Coronary artery (tissue), 2 donors: ENCODE results near the gene STK24.
A peak's percentile ranks its signal among the peaks of the same experiment; 100 is the strongest.

Experiments used
- DNase-seq: peaks from one replicate; pipeline ENCODE4 v3.0.0-alpha.2; 2017; ENCODE audit warnings: low spot score
- H3K27ac ChIP-seq, 2 donors: fragments of 200-600 bp; sonication (generic); one replicate each; pipeline ENCODE4 v1.5.1; 2016 to 2019
- H3K4me3 ChIP-seq: fragments of 200-600 bp; sonication (generic); 2 replicates; pipeline ENCODE4 v1.5.1; 2016; ENCODE audit warnings: mild to moderate bottlenecking, moderate library complexity
- TF ChIP-seq, protein P1 (sequence below): fragments of 200-600 bp; sonication (generic); IDR thresholded peaks from one replicate; pipeline ENCODE4 v1.5.1; 2019; ENCODE audit warnings: antibody characterized with exemption

The STK24 gene

DNA sequence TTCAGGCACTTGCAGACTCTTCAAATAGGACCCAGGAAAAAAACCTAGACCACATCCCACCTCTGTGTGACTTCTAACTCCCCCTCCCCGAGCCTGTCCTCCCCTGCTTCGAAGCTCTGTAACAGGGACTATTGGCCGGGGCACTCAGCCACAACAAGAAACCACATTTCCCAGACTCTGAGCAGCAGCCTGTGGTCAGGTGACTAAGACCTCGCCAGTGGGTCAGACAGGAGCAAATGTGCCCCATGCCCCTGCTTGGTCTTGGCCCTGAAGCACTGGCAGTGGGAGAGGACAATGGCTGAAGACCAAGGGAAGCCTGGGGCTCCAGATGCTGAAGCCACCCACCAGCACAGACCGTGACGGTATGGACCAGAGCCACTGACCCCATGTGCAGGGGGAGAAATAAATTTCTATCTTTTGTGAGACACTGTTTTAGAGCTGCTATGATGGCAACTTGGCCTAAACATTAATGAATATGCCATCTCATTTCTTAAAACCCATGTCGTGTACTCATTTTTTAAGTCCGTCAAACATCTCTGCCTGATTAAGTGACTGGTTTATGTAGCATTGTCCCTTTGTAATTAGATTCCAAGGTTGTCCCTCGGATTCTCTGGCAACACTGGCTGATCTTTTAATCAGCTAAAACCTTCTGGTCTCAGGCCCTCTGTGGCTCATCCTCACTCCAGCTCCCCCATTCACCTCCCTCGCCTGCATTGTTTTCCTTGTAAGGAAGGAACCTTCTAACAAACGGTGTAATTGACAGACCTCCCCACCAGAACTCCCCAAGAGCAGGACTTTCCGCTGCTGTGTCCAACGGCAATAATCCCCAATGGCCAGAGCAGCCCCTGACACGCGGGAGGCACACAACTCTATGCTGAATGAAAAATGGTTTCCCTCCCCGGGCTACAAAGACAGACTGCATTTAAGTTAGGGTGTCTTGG lies 98.4 kb downstream of the STK24 start:
- Histone ChIP-seq H3K4me3 (no peak overlapping the region), H3K27ac (no peak overlapping the region)
- DNase-seq: no peak
- TF ChIP-seq, protein P1, sequence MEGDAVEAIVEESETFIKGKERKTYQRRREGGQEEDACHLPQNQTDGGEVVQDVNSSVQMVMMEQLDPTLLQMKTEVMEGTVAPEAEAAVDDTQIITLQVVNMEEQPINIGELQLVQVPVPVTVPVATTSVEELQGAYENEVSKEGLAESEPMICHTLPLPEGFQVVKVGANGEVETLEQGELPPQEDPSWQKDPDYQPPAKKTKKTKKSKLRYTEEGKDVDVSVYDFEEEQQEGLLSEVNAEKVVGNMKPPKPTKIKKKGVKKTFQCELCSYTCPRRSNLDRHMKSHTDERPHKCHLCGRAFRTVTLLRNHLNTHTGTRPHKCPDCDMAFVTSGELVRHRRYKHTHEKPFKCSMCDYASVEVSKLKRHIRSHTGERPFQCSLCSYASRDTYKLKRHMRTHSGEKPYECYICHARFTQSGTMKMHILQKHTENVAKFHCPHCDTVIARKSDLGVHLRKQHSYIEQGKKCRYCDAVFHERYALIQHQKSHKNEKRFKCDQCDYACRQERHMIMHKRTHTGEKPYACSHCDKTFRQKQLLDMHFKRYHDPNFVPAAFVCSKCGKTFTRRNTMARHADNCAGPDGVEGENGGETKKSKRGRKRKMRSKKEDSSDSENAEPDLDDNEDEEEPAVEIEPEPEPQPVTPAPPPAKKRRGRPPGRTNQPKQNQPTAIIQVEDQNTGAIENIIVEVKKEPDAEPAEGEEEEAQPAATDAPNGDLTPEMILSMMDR: no peak

DNA sequence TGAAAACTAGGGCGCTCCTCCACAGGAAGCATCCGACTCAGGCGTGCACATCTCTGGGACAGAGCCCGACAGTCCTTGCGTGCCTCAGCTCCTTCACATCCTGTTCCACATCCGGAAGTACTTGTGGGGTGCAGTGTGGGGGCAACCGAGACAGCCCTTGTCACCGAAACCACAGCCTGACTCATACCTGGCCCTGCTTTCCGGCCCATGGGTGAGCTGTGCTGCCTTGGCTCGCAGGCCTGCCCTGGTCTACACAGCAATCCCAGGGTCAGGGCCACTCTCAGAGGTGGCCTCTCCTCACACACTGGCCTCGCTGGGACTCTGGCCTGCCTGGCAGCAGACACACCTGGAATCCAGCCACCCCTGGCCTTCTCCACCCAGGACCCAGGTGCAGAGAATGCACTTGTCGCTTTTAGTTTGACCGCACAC lies 100.4 kb downstream of the STK24 start:
- TF ChIP-seq, protein P1: no peak
- Histone ChIP-seq H3K27ac (peak overlapping the region in 1 of 2 donors; percentile 39), H3K4me3 (no peak overlapping the region)
- DNase-seq: no peak

DNA sequence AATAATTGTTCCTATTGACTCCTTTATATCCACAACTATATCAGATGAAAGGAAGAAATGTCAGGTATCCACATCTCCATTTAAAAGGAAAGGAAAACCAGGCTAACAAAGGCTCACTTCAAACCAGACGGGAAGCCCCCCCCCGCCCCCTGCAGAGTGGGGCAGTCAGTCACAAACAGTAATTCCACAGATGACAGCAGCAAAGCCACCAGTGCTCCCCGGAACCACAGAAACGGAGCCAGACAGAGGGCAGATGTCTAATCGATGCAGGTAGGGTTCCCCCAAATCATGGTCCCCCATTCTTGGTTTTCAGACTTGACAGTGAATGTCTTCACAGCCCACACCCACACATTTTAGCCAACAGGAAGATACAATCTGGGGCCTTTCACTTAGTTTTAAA lies 100.8 kb downstream of the STK24 start:
- no peak overlapping the region for H3K4me3 ChIP-seq
- no peak for DNase-seq
- peak overlapping the region; percentile 12 to 39 for H3K27ac ChIP-seq
- TF ChIP-seq, protein P1: no peak

DNA sequence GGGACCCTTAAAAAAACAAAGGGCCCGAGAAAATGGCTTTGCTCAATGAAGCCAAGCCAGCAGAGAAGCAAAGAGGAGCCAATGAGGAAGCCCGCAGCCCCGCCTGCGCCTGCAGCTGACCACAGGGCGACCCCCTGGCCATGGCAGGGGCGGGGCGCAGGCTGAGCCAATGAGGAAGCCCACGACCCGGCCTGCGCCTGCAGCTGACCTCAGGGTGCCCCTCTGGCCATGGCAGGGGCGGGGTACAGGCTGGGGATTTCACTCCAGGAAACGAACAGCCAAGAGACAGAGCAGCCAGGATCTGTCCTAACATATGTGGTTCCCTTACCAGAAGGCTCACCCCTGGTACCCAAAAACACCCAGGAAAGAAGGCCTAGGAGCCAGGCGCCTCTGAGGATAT lies 101.4 kb downstream of the STK24 start:
- Histone ChIP-seq H3K27ac (peak overlapping the region in 1 of 2 donors; percentile 12), H3K4me3 (no peak overlapping the region)
- no peak for DNase-seq
- TF ChIP-seq, protein P1: no peak

DNA sequence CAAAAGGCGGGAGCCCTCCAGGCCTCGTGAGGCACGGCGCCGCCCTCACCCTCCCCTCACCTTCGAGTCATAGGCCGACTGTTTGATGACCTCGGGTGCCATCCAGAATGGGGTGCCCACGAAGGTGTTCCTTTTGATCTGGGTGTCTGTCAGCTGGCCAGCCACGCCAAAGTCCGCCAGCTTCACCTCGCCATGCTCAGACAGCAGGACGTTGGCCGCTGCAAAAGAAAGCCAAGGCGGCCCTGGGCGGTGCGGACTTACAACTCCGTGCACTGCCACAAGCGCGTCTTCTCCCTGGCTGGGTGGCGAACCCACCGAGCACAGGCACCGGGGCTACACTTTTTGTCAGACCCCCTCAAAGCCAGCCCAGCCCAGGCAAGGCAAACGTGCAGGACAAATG lies 102.1 kb downstream of the STK24 start:
- DNase-seq: no peak
- H3K4me3 ChIP-seq: no peak overlapping the region

DNA sequence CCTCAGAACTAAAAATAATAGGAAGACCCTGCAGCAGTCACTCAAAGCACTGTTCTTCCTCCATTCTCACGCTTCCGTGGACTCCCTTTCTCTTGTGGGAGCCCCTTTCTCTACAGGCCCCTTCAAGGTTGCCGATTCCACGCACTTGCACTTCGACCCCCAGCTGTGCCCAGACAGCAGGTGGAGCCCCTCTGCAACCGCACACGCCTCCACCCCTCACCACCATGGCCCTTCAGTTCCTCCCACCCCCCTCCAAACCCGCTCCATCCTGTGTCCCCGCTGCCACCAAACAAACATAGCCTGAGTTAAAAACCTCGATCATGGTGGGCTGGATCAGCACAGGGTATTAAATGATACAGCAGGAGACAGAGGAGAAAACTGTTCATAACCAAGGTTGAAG lies 102.6 kb downstream of the STK24 start:
- no peak overlapping the region for H3K27ac ChIP-seq

More for the DNA sequence above, 102.1 kb downstream of the STK24 start:
- TF ChIP-seq, protein P1: no peak
- H3K27ac ChIP-seq: no peak overlapping the region

More for the DNA sequence above, 102.6 kb downstream of the STK24 start:
- H3K4me3 ChIP-seq: no peak overlapping the region
- DNase-seq: no peak
- TF ChIP-seq, protein P1: no peak
